WTC11 (cell line): ENCODE measurements around the gene MBOAT1. TPM values are rescaled to one million over a fixed set of nuclear protein-coding genes. Genes with fewer than 3 reads are reported as not detected.

Source experiments
- ATAC-seq: fragments of 200-7000 bp; cut with Tn5 transposase; 2 replicates; pipeline ENCODE4 v1.10.0; 2021; ENCODE audit warnings: mild to moderate bottlenecking, moderate library complexity
- CTCF ChIA-PET: fragments of 300-600 bp; sonication (Branson Sonifier 250); formaldehyde crosslinking; loops from one replicate; lab custom pipeline; 2021; ENCODE audit warnings: antibody characterized with exemption; lab: Charles Lee
- POLR2A ChIA-PET: fragments of 350-600 bp; sonication (Branson Sonifier 250); formaldehyde crosslinking; loops from one replicate; lab custom pipeline; 2021; ENCODE audit warnings: antibody characterized with exemption; lab: Charles Lee
- DNase-seq: peaks from one replicate; pipeline ENCODE4 v3.0.0; 2021; ENCODE audit warnings: low spot score
- H3K27ac Mint-ChIP-seq: 2 replicates; pipeline ENCODE4 v1.8.0; 2021; ENCODE audit warnings: mixed read lengths
- H3K27me3 Mint-ChIP-seq: 2 replicates; pipeline ENCODE4 v1.8.0; 2021; ENCODE audit warnings: low read depth, mild to moderate bottlenecking, moderate library complexity, mixed read lengths
- H3K36me3 Mint-ChIP-seq: 2 replicates; pipeline ENCODE4 v1.8.0; 2021; ENCODE audit warnings: mixed read lengths
- H3K4me1 Mint-ChIP-seq: 2 replicates; pipeline ENCODE4 v1.8.0; 2022; ENCODE audit warnings: mixed read lengths
- H3K4me3 Mint-ChIP-seq: 2 replicates; pipeline ENCODE4 v1.8.0; 2021; ENCODE audit warnings: mild to moderate bottlenecking, moderate library complexity, mixed read lengths
- H3K9me3 Mint-ChIP-seq: 2 replicates; pipeline ENCODE4 v1.8.0; 2021; ENCODE audit warnings: mixed read lengths
- CBFB ChIP-seq: sonication (generic); formaldehyde crosslinking; IDR thresholded peaks from 2 replicates; pipeline ENCODE4 v1.8.1; 2022; ENCODE audit warnings: mild to moderate bottlenecking, low read depth, missing genetic modification reagents
- CREB1 ChIP-seq: sonication (generic); formaldehyde crosslinking; IDR thresholded peaks from 2 replicates; pipeline ENCODE4 v1.8.0; 2023; ENCODE audit warnings: mild to moderate bottlenecking, missing genetic modification reagents
- FOXJ3 ChIP-seq: sonication (generic); formaldehyde crosslinking; IDR thresholded peaks from 2 replicates; pipeline ENCODE4 v1.9.0; 2021; ENCODE audit warnings: missing genetic modification reagents, mild to moderate bottlenecking, borderline replicate concordance
- GABPB1 ChIP-seq: sonication (generic); formaldehyde crosslinking; IDR thresholded peaks from 2 replicates; pipeline ENCODE4 v1.8.1; 2023; ENCODE audit warnings: mild to moderate bottlenecking, missing genetic modification reagents
- JAZF1 ChIP-seq: fragments of 250-450 bp; sonication (Bioruptor Pico); IDR thresholded peaks from 2 replicates; pipeline ENCODE4 v1.9.0; 2021; ENCODE audit warnings: moderate library complexity, mild to moderate bottlenecking, inconsistent platforms
- NFATC4 ChIP-seq: fragments of 250-450 bp; sonication (Bioruptor Pico); IDR thresholded peaks from 2 replicates; pipeline ENCODE4 v1.9.0; 2021; ENCODE audit warnings: mild to moderate bottlenecking
- PRRX2 ChIP-seq: fragments of 250-450 bp; sonication (Bioruptor Pico); IDR thresholded peaks from 2 replicates; pipeline ENCODE4 v1.8.0; 2021; ENCODE audit warnings: mild to moderate bottlenecking
- RORB ChIP-seq: fragments of 250-450 bp; sonication (Bioruptor Pico); IDR thresholded peaks from 2 replicates; pipeline ENCODE4 v1.9.0; 2021; ENCODE audit warnings: mild to moderate bottlenecking
- SMAD3 ChIP-seq: sonication (generic); formaldehyde crosslinking; IDR thresholded peaks from 2 replicates; pipeline ENCODE4 v1.8.0; 2022; ENCODE audit warnings: missing genetic modification reagents, mild to moderate bottlenecking, borderline replicate concordance
- ZNF121 ChIP-seq: sonication (generic); formaldehyde crosslinking; IDR thresholded peaks from 2 replicates; pipeline ENCODE4 v1.8.0; 2023; ENCODE audit warnings: missing genetic modification reagents
- ZNF138 ChIP-seq: sonication (generic); formaldehyde crosslinking; conservative IDR thresholded peaks from 2 replicates; pipeline ENCODE4 v1.8.1; 2022; ENCODE audit warnings: mild to moderate bottlenecking, moderate library complexity, missing genetic modification reagents
- ZNF219 ChIP-seq: sonication (generic); formaldehyde crosslinking; IDR thresholded peaks from 2 replicates; pipeline ENCODE4 v1.8.0; 2023; ENCODE audit warnings: missing genetic modification reagents, mild to moderate bottlenecking, borderline replicate concordance
- total RNA-seq: library from RNA; stranded (reverse); gene quantifications from 3 replicates; pipeline ENCODE4 v1.2.3, GENCODE V29; 2021
- TF ChIP-seq, protein P1 (sequence below): sonication (generic); formaldehyde crosslinking; IDR thresholded peaks from 2 replicates; pipeline ENCODE4 v1.8.1; 2022; ENCODE audit warnings: low read depth, mild to moderate bottlenecking, moderate library complexity, missing genetic modification reagents, borderline replicate concordance
- TF ChIP-seq, protein P2 (sequence below): sonication (generic); formaldehyde crosslinking; IDR thresholded peaks from 2 replicates; pipeline ENCODE4 v1.8.1; 2022; ENCODE audit warnings: missing genetic modification reagents, borderline replicate concordance
- TF ChIP-seq, protein P3 (sequence below): fragments of 250-450 bp; sonication (Bioruptor Pico); IDR thresholded peaks from 2 replicates; pipeline ENCODE4 v1.9.0; 2021; ENCODE audit warnings: moderate library complexity, mild to moderate bottlenecking, inconsistent platforms, borderline replicate concordance
- TF ChIP-seq, protein P4 (sequence below): sonication (generic); formaldehyde crosslinking; IDR thresholded peaks from 2 replicates; pipeline ENCODE4 v1.8.1; 2022; ENCODE audit warnings: mild to moderate bottlenecking, missing genetic modification reagents, moderate library complexity, borderline replicate concordance
- TF ChIP-seq, protein P5 (sequence below): sonication (generic); formaldehyde crosslinking; IDR thresholded peaks from 2 replicates; pipeline ENCODE4 v1.8.1; 2022; ENCODE audit warnings: low read depth, missing genetic modification reagents, borderline replicate concordance
- TF ChIP-seq, protein P6 (sequence below): sonication (generic); formaldehyde crosslinking; IDR thresholded peaks from 2 replicates; pipeline ENCODE4 v1.8.0; 2022; ENCODE audit warnings: missing genetic modification reagents

Gene MBOAT1
- total RNA-seq, 1 experiment from 2014 or later, result 22.9 TPM

DNA sequence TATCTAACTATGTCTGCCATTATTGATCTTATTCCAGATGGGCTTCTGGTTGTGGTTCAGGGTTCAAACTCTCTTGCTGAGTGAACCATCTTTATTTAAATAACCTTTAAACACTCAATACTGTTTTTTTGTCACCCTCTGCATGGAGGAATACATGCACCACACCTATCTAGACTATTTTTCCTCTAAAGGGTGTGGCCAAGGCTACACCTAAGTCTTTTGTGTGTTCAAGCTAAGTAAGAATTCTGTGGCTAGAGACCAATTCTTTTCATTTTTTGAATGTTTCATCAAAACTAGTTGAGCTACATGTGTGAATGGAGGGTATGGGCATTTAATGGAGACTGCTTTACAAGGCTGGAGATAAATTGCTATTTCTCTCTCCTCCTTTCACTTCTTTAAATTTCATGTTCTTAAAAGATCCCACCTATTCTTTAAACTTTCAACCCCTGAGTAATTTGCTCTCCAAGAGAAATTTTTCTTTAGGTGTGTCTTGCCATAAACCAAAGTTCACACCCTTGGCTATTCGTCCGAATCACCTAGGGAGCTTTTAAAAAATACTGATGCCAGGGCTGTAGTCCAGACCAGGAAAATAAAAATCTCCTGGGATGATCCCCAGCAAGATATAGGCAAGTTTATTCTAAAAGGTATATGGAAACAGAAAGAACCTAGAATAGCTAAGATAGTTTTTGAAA lies 24.8 kb upstream of the MBOAT1 start (continued):
- TF ChIP-seq, protein P1, sequence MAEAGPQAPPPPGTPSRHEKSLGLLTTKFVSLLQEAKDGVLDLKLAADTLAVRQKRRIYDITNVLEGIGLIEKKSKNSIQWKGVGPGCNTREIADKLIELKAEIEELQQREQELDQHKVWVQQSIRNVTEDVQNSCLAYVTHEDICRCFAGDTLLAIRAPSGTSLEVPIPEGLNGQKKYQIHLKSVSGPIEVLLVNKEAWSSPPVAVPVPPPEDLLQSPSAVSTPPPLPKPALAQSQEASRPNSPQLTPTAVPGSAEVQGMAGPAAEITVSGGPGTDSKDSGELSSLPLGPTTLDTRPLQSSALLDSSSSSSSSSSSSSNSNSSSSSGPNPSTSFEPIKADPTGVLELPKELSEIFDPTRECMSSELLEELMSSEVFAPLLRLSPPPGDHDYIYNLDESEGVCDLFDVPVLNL (CRISPR knock-in tag), result no peak
- TF ChIP-seq, protein P2, sequence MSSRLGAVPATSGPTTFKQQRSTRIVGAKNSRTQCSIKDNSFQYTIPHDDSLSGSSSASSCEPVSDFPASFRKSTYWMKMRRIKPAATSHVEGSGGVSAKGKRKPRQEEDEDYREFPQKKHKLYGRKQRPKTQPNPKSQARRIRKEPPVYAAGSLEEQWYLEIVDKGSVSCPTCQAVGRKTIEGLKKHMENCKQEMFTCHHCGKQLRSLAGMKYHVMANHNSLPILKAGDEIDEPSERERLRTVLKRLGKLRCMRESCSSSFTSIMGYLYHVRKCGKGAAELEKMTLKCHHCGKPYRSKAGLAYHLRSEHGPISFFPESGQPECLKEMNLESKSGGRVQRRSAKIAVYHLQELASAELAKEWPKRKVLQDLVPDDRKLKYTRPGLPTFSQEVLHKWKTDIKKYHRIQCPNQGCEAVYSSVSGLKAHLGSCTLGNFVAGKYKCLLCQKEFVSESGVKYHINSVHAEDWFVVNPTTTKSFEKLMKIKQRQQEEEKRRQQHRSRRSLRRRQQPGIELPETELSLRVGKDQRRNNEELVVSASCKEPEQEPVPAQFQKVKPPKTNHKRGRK (CRISPR knock-in tag), result no peak
- TF ChIP-seq, protein P3, sequence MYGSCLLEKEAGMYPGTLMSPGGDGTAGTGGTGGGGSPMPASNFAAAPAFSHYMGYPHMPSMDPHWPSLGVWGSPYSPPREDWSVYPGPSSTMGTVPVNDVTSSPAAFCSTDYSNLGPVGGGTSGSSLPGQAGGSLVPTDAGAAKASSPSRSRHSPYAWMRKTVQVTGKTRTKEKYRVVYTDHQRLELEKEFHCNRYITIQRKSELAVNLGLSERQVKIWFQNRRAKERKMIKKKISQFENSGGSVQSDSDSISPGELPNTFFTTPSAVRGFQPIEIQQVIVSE, result no peak
- TF ChIP-seq GABPB1 (CRISPR knock-in tag) (no peak), SMAD3 (CRISPR knock-in tag) (no peak), JAZF1 (CRISPR knock-in tag) (no peak), ZNF121 (CRISPR knock-in tag) (no peak), CREB1 (CRISPR knock-in tag) (no peak), ZNF219 (CRISPR knock-in tag) (no peak), NFATC4 (no peak), CBFB (CRISPR knock-in tag) (no peak), ZNF138 (CRISPR knock-in tag) (no peak)
- TF ChIP-seq, protein P4, sequence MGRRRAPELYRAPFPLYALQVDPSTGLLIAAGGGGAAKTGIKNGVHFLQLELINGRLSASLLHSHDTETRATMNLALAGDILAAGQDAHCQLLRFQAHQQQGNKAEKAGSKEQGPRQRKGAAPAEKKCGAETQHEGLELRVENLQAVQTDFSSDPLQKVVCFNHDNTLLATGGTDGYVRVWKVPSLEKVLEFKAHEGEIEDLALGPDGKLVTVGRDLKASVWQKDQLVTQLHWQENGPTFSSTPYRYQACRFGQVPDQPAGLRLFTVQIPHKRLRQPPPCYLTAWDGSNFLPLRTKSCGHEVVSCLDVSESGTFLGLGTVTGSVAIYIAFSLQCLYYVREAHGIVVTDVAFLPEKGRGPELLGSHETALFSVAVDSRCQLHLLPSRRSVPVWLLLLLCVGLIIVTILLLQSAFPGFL (CRISPR knock-in tag), result no peak
- TF ChIP-seq, protein P5, sequence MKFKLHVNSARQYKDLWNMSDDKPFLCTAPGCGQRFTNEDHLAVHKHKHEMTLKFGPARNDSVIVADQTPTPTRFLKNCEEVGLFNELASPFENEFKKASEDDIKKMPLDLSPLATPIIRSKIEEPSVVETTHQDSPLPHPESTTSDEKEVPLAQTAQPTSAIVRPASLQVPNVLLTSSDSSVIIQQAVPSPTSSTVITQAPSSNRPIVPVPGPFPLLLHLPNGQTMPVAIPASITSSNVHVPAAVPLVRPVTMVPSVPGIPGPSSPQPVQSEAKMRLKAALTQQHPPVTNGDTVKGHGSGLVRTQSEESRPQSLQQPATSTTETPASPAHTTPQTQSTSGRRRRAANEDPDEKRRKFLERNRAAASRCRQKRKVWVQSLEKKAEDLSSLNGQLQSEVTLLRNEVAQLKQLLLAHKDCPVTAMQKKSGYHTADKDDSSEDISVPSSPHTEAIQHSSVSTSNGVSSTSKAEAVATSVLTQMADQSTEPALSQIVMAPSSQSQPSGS (CRISPR knock-in tag), result no peak

DNA sequence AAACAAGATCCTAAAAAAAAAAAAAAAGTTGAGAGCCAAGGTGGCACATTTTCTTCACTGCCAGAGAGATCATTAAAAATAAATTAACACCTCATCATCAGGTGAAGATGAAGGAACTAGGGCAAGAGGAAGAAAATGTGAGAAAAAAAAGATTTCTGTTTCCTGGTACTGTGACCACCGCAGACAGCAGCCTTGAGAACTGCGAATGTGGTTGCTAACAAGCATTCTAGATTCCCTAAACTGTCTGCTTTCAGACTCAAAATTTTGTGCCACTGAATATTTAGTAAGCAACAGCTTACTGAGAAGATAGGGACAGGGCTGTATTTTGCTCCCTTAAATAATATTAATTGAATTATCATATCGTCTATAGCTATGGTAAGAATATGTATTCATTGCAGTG lies 24.1 kb upstream of the MBOAT1 start:
- Mint-ChIP-seq H3K27ac (no peak overlapping the region), H3K9me3 (peaks cover 10% of the 10 kb centered on the region), H3K4me3 (no peak overlapping the region), H3K4me1 (peaks cover 17% of the 10 kb centered on the region), H3K36me3 (no peaks in the 10 kb centered on the region), H3K27me3 (no peaks in the 10 kb centered on the region)
- POLR2A ChIA-PET, result no interaction called here
- DNase-seq, result no peak
- CTCF ChIA-PET, result no interaction called here
- ATAC-seq, result no peak
- TF ChIP-seq RORB (CRISPR knock-in tag), result no peak
- no peak for TF ChIP-seq FOXJ3 (CRISPR knock-in tag)
- TF ChIP-seq, protein P6, sequence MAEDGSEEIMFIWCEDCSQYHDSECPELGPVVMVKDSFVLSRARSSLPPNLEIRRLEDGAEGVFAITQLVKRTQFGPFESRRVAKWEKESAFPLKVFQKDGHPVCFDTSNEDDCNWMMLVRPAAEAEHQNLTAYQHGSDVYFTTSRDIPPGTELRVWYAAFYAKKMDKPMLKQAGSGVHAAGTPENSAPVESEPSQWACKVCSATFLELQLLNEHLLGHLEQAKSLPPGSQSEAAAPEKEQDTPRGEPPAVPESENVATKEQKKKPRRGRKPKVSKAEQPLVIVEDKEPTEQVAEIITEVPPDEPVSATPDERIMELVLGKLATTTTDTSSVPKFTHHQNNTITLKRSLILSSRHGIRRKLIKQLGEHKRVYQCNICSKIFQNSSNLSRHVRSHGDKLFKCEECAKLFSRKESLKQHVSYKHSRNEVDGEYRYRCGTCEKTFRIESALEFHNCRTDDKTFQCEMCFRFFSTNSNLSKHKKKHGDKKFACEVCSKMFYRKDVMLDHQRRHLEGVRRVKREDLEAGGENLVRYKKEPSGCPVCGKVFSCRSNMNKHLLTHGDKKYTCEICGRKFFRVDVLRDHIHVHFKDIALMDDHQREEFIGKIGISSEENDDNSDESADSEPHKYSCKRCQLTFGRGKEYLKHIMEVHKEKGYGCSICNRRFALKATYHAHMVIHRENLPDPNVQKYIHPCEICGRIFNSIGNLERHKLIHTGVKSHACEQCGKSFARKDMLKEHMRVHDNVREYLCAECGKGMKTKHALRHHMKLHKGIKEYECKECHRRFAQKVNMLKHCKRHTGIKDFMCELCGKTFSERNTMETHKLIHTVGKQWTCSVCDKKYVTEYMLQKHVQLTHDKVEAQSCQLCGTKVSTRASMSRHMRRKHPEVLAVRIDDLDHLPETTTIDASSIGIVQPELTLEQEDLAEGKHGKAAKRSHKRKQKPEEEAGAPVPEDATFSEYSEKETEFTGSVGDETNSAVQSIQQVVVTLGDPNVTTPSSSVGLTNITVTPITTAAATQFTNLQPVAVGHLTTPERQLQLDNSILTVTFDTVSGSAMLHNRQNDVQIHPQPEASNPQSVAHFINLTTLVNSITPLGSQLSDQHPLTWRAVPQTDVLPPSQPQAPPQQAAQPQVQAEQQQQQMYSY (CRISPR knock-in tag), result no peak
- TF ChIP-seq ZNF138 (CRISPR knock-in tag), result no peak
- TF ChIP-seq, protein P2 (CRISPR knock-in tag), result no peak
- TF ChIP-seq PRRX2 (CRISPR knock-in tag), result no peak
